HCEC 1CT (cell line): ENCODE data around the gene DROSHA.

Source experiments
- DNase-seq: peaks from one replicate; pipeline ENCODE4 v3.0.0-alpha.2; 2017

DROSHA gene

DNA sequence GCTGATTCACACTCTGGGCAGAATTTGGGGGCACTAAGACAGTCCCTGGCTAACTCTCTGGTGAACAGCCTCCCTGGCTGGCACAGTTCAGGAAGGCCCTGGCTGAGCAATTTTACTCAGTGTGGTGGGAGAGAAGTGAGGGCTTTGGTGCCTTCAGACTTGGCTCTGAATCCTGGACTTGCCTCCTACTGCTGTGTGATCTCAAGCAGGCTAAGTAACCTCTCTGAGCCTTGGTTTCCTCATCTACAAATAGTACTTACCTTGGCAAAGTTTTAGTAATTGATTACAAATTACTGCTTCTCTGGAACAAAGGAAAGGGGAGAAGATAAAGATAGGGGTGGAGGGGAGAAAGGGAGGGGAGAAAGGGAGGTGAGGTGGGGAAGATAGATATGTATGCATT, 153.8 kb downstream of the DROSHA start:
- no peak for DNase-seq

DNA sequence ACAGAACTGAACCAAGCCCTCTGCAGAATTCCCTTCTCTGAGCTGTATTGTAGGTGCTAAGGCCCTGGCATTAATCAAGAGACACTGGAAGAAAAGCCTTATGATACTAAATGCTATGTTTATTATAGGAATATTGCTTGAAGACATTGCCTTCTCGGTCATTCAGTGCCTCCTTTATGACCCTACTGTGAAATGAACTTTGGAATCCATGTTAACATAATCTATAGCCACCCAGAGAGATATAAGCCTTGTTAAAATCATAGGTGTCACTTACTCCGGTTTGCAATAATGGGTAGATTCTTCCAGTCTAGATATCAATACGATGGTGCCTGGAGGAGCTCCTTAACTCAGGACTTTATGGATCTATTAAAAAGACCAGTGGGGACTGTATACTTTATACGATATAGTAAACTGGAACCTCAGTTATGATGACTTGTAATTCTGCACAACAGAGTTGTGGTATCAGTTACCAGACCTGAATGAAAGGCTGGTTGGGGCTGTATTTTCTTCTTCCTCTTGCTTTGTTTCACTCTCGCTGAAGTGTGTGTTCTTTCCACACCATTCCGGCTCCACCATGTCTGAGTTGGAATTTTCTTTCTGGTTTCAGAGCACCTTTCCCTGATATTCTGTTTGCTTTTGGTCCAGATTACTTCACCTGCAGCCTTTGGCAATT, 154.5 kb downstream of the DROSHA start:
- no peak for DNase-seq

DNA sequence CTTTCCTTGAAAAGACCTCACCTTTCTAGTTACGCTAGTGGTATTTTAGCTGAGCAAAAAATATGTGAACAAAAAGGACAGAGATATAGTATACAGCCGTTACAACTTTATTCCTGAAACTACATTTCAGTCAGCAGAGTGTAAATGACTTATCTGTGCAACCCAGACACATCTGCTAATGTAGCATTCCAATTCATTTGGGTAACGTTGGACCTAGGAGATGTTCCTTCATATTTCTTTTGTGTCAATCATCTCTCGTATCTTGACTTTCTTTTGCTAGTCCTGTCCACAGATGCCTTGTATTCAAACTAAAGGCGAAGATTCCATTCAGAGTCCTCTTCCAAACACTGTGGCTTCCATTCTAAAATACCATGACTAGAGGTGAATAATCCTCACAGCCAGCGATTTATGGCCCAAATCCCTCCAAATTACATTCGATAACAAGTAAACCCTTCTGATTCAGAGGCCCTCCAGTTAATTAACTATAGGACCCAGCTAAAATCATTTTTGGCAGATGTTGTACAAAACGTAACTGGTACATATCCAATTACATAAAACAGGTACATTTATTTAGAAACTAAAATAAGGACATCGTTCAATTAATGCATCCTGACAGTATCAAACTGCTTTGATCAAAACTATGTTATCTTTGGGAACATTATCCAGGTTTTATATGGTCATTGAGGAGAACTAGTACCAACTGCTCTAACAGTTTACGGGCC, 155.7 kb downstream of the DROSHA start:
- DNase-seq = no peak

GRCh38 chr5:31372124-31372523, 159.8 kb downstream of the DROSHA start:
- no peak for DNase-seq

DNA sequence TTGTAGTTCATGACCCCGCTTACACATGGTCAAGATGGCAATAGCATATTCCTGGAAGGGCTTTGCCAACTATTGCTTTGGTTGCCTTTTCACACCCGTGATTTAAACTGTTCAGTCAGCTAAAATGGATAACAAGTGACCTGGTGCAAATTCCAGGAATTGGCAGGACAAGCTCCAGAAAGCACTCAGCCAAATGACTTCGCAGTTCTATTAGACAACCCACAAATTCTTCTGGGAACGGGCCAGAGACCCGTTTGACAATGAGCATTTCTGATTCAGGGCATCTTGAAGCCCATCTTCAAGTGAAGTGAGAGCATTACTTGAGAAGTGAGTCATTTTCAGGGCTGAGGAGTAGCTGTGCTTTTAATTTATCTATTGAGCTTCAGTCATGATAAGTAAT, 165.0 kb downstream of the DROSHA start:
- DNase-seq = peak; percentile 16

DNA sequence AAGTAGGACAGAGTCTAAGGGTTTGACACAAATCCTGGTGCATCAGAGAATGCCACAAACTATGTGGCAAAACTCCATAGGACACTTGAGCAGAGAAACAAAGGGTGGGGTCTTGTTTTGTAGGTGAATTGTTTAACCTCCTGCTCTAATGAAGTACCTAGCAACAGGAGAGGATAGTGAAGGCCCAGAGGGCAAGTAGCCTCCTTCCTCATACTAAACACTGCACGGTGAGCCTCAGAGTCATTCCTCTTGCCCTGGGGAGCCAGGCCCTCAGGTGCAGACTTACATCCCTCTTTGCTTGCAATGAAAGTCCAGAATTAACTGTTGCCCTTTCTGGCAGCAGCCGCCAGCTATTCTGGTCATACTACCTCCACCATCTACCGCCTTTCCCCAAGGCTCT, 166.1 kb downstream of the DROSHA start:
- DNase-seq = no peak

DNA sequence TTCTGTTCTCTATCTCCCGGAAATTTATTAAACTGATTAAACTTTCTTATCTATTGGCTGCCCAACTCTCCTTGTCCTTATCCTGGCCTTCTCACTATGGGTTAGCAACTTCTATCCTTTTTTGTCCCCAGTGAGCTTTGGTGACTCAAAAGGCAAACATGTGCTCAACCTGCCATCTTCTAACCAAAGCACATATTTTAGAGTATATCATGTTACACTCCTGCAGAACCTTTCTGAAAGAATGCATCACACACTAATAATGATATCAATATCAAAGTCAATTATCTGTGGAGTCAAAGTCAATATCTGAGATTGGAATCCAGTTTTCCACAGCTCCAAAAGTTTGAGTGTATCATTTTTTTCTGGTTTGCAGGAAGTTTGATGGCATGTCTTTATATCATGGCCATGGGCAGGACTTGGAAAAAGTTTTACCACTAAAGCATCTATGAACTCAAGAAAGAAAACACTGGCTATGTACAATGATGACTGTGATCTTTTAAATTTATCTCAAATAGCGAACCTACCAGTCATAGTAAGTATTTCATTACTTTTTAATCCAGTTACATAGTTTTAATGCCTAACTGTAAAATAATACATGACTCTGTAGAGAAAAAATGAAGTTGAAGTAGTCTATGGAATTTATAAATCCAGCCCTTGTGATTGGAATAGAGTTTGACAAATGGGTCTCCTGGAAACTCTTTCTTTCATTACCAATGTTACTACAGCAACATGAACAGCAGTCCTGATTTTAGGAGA, 166.8 kb downstream of the DROSHA start:
- DNase-seq = peak; percentile 96

DNA sequence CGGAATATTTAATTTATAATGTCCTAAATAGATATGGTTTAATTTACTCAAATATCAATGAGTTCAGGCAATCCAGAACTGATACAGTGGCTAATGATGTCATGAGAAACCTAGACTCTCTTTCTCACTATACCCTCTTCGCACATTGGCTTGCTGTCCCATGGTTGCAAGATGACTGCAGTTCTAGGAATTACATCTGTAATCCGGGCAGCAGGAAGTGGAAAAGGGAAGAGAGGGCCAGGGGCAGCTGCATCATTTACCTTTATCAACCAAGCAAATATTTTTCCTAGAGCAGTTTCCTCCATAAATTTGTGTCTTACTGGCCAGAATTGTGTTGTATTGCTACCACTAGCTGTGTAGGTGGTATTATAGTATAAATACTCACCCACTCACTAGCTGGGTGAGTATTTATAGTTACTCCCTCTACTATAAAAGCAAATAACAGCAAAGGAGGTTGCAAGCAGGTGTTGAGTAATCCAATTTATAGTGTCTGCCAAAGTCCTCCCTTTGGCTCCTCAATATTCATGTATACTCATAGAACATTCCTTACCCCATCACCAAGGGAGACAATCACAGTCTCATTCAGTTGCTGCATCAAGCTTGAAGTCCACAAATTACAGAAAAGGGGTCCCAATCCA, 168.8 kb downstream of the DROSHA start:
- peak; percentile 82 for DNase-seq

- peak; percentile 79 for DNase-seq
Measured at GRCh38 chr5:31362529-31362900, 169.4 kb downstream of the DROSHA start.

GRCh38 chr5:31361704-31362528, 170.0 kb downstream of the DROSHA start:
- DNase-seq = peak; percentile 51

DNA sequence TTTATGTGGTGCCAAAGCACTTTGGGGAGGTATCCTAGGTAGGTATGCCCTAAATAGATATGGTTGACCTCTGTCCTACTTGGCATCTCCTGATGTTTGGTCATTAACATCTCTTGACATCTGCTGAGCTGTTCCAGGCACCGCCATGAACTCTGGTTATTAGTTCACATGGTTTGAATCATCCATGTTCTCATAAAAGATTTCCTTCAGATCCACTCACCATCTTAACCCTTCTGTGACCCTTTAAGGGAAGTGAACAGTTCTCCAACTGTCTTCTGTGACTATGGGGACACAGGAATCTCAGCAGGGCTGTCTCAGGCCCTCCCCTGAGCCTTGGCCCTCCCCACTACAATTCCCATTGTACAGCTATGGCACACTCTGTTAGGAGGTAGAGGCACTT, 170.7 kb downstream of the DROSHA start:
- DNase-seq = peak; percentile 87

DNA sequence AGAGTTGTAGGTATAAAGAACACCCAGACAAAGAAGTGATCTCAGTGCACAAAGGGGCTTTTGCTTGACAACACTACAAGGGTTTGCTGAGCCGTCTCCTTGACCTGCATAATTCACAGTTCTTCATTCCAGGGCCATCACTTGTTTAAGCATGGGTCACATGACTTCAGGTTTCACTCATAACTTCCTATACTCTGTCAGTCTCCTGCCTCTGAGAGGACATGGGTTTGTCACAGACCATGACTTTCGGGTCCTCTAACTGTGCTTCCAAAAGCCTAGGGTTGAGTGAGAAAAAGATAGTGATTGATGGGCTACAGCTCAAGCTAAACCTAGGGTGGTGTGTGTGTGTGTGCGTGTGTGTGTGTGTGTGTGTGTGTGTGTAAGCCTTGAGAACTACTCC, 172.1 kb downstream of the DROSHA start:
- no peak for DNase-seq

DNA sequence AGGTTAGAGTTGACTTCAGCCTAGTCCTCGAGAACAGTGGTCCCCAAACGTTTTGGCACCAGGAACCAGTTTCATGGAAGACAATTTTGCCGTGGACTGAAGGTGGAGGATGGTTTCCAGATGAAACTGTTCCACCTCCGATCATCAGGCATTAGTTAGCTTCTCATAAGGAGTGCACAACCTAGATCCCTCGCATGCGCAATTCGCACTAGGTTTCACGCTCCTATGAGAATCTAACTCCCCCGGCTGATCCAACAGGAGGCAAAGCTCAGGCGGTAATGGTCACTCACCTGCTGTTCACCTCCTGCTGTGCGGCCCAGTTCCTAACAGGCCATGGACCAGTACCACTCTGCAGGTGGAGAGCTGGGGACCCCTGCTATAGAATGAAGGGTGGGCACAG, 174.9 kb downstream of the DROSHA start:
- DNase-seq = no peak

DNA sequence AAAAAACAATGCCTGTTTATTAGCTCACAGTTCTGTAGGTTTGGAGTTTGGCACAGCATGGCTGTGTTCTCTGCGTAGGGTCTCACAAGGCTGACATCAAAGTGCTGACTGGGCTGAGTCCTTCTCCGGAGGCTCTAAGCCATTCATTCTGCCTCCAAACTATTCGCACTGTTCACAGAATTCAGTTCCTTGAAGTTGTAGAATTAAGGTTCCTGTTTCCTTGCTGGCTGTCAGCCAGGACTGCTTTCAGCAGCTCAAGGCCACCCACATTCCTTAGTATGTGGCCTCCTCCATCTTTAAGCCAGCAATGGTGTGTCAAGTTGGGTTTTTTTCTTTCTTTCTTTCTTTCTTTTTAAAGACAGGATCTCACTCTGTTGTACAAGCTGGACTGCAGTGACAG, 176.6 kb downstream of the DROSHA start:
- no peak for DNase-seq
